ENCODE data around the gene METTL16. TPM values are rescaled to one million over a fixed set of nuclear protein-coding genes. Genes with fewer than 3 reads are reported as not detected.

The METTL16 gene
- total and polyA plus RNA-seq, 2 of the 8 experiments (the other 6 are each of a cell fraction or from before 2014, with no cell fraction given): 22.8 to 59.4 TPM

DNA sequence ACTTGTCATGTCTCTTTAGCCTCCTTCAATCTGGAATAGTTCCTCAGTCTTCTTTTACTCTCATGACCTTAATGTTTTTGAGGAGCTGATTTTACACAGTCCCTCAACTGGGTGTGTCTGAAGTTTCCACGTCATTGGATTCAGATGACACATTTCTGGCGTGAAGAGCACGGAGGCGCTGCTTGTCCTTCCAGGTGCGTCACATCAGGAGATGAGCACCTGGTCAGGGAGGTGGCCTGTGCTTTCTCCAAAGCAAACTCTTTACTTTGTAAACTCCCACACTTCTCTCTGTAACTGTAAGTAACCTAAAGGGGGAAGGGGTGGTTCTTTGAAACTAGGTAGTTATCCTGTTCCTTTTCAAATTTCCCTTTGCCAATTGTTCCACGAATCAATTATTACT lies 58.4 kb downstream of the METTL16 start:
- no peaks in the 10 kb centered on the region for H3K79me1 ChIP-seq (ENCODE audit: low read depth, low read length)
- H3K9ac ChIP-seq (replicated peaks in 1 of 4; ENCODE audit: extremely low read depth in 1 of 4, low read depth in 3 of 4, low read length in 3 of 4): no peak overlapping the region
- H3K27ac ChIP-seq (ENCODE audit: low read depth, low read length): no peak overlapping the region
- no peaks in the 10 kb centered on the region for H3K4me1 ChIP-seq (replicated peaks in 1 of 4; ENCODE audit: control insufficient read depth in 3 of 4, insufficient read depth in 4 of 4, low read length in 3 of 4)
- H3K4me2 ChIP-seq (ENCODE audit: insufficient read depth in 1 of 2, low read depth in 2 of 2, low read length in 2 of 2): no peak overlapping the region
- no peak overlapping the region for H3K4me3 ChIP-seq (ENCODE audit: extremely low read depth in 1 of 4, insufficient read depth in 2 of 4, low read depth in 3 of 4, low read length in 4 of 4)
- H2BK120ac ChIP-seq (replicated peaks; ENCODE audit: low read depth, low read length): no peak overlapping the region
- 93% methylated on average over 6 of the region's 6 CpGs; no CpG with 5 or more reads in 1 of the 2 experiments for WGBS, 2 experiments (ENCODE audit: extremely low coverage in 1 of 2, insufficient coverage in 1 of 2, insufficient read length in 1 of 2, insufficient replicate concordance in 2 of 2, low coverage in 1 of 2, low lambda C conversion rate in 2 of 2, missing lambda C conversion rate in 1 of 2)
- FAIRE-seq: no peak
- H3K56ac ChIP-seq (replicated peaks; ENCODE audit: insufficient read length, low read depth, low read length): no peak overlapping the region
- no peak overlapping the region for H2BK20ac ChIP-seq (ENCODE audit: low read length)
- 0 out of 4 replicates have a peak, but pooled peaks cover 0 to 2% of the 10 kb centered on the region in 2 experiments for H3K79me2 ChIP-seq (ENCODE audit: control insufficient read depth in 1 of 2, insufficient read depth in 2 of 2, low read length in 2 of 2)
- ChIA-PET POLR2A (ENCODE audit: partially characterized antibody) (interaction anchor here (1.1 kb wide), 1 partner anchor 27 kb away, joined by 3 read pairs; no protein-coding TSS in a partner anchor), CTCF (ENCODE audit: partially characterized antibody) (no interaction called here)
- H2BK12ac ChIP-seq (ENCODE audit: low read depth, low read length): no peak overlapping the region
- H4K5ac ChIP-seq (ENCODE audit: insufficient read length, low read depth, low read length): no peak overlapping the region
- H3K27me3 ChIP-seq (replicated peaks in 1 of 4; ENCODE audit: control insufficient read depth in 3 of 4, extremely low read depth in 1 of 4, insufficient read depth in 3 of 4, low read length in 3 of 4): no peaks in the 10 kb centered on the region
- peaks cover 0 to 12% (median 2%) of the 10 kb centered on the region in 4 experiments; a peak in 3 of 8 replicates for H3K36me3 ChIP-seq (ENCODE audit: control insufficient read depth in 2 of 4, insufficient read depth in 4 of 4, low read length in 3 of 4)
- H4K91ac ChIP-seq (replicated peaks; ENCODE audit: insufficient read length, low read length): no peak overlapping the region
- H2AFZ ChIP-seq (ENCODE audit: low read length): no peak overlapping the region
- H3K14ac ChIP-seq (ENCODE audit: insufficient read length): no peak overlapping the region
- H3K4ac ChIP-seq (replicated peaks; ENCODE audit: insufficient read length, low read depth, low read length): no peak overlapping the region
- no peaks in the 10 kb centered on the region for H3K9me3 ChIP-seq (ENCODE audit: insufficient read depth in 2 of 2, low read depth in 1 of 2, low read length in 1 of 2)
- no peak for DNase-seq (ENCODE audit: low read depth in 1 of 2, low spot score in 2 of 2)
- H2AK5ac ChIP-seq (ENCODE audit: low read depth, low read length): no peak overlapping the region
- no peak overlapping the region for H3K23ac ChIP-seq (ENCODE audit: insufficient read length)
- H2BK15ac ChIP-seq (ENCODE audit: low read length): no peak overlapping the region
- no peaks in the 10 kb centered on the region for H3K23me2 ChIP-seq (ENCODE audit: low read depth, low read length)
- H2BK5ac ChIP-seq (ENCODE audit: low read depth, low read length): no peak overlapping the region
- H4K8ac ChIP-seq (ENCODE audit: extremely low read depth, insufficient read depth, low read length): no peak overlapping the region
- H4K20me1 ChIP-seq (replicated peaks in 1 of 2; ENCODE audit: control insufficient read depth in 1 of 2, insufficient read depth in 2 of 2, low read length in 2 of 2): no peaks in the 10 kb centered on the region
- no peak overlapping the region for H3K18ac ChIP-seq (ENCODE audit: extremely low read depth, low read length)
- TF ChIP-seq RFX5 (IDR thresholded peaks at IDR 0.05; ENCODE audit: borderline replicate concordance, low read depth, low read length): no peak
- TF ChIP-seq EGR1 (IDR thresholded peaks at IDR 0.05; ENCODE audit: borderline replicate concordance, low read depth, low read length): no peak
- no peak for TF ChIP-seq KDM1A (IDR thresholded peaks at IDR 0.05; ENCODE audit: borderline replicate concordance, low read length)
- TF ChIP-seq CBX8 (IDR thresholded peaks at IDR 0.05; ENCODE audit: borderline replicate concordance, low read depth, low read length): no peak
- no peak for TF ChIP-seq KDM4A (IDR thresholded peaks at IDR 0.05; ENCODE audit: low read depth, low read length, severe bottlenecking)
- TF ChIP-seq GTF2F1 (IDR thresholded peaks at IDR 0.05; ENCODE audit: borderline replicate concordance, low read depth, low read length): no peak
- TF ChIP-seq, protein P1, sequence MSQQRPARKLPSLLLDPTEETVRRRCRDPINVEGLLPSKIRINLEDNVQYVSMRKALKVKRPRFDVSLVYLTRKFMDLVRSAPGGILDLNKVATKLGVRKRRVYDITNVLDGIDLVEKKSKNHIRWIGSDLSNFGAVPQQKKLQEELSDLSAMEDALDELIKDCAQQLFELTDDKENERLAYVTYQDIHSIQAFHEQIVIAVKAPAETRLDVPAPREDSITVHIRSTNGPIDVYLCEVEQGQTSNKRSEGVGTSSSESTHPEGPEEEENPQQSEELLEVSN (IDR thresholded peaks at IDR 0.05): no peak
- no peak for TF ChIP-seq PHF8 (conservative IDR thresholded peaks at IDR 0.05; ENCODE audit: low read depth, low read length)
- no peak for TF ChIP-seq KDM5A (IDR thresholded peaks at IDR 0.05; ENCODE audit: low read length)
- no peak for TF ChIP-seq ATF2 (IDR thresholded peaks at IDR 0.05; ENCODE audit: low read length)
- no peak for TF ChIP-seq GABPA (IDR thresholded peaks at IDR 0.05; ENCODE audit: borderline replicate concordance, insufficient read depth, low read length)
- no peak for TF ChIP-seq FOSL1 (IDR thresholded peaks at IDR 0.05; ENCODE audit: insufficient read depth, low read depth, low read length)
